HG03103 (cell line): ENCODE measurements around the gene DCUN1D2.
"Not testable (repeated sequence)": the region's sequence is repeated elsewhere in the genome, so short reads cannot be mapped to it uniquely, and the experiment has no call there.

ENCODE experiments used
- ATAC-seq: cut with Tn5 transposase; IDR thresholded peaks from one replicate; pipeline ENCODE4 v1.9.1; 2021; ENCODE audit warnings: low read depth; ENCODE audit not compliant: unreplicated experiment

DCUN1D2 gene

DNA sequence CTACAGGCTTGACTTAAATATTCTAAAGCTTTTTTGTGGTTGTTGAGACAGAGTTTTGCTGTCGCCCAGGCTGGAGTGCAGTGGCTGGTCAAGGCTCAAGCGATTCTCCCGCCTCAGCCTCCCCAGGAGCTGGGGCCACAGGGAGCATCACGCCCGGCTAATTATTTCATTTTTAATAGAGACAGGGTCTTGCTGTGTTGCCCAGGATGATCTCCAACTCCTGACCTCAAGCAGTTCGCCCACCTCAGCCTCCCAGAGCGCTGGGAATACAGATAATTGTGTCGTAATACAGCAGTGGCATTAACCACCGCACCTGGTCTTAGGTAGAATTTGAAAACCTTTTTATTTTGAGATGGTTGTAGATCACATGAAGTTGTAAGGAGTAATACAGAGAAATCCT lies 1.5 kb upstream of the DCUN1D2 start:
- no peak for ATAC-seq

DNA sequence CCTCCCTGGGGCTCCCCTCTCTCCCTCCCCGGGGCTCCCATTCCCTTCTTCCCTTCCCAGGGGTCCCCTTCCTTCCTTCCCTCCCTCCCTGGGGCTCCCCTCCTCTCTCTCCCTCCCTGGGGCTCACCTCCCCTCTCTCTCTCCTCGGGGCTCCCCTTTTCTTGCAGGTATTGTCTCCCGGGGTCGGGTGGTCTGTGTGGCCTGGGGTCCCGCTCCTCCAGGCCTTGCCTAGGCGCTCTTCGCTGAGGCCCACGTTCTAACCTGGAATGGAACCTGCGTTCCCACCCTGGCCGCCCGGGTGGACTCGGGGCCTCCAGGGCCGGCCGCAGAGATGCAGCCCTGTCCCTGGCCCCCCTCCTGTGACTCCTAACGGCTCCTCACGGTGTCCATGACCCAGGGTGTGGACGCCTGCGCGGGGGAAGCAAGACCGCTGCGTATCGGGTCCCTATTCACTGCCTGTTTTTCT lies 940 bp upstream of the DCUN1D2 start:
- no peak for ATAC-seq

DNA sequence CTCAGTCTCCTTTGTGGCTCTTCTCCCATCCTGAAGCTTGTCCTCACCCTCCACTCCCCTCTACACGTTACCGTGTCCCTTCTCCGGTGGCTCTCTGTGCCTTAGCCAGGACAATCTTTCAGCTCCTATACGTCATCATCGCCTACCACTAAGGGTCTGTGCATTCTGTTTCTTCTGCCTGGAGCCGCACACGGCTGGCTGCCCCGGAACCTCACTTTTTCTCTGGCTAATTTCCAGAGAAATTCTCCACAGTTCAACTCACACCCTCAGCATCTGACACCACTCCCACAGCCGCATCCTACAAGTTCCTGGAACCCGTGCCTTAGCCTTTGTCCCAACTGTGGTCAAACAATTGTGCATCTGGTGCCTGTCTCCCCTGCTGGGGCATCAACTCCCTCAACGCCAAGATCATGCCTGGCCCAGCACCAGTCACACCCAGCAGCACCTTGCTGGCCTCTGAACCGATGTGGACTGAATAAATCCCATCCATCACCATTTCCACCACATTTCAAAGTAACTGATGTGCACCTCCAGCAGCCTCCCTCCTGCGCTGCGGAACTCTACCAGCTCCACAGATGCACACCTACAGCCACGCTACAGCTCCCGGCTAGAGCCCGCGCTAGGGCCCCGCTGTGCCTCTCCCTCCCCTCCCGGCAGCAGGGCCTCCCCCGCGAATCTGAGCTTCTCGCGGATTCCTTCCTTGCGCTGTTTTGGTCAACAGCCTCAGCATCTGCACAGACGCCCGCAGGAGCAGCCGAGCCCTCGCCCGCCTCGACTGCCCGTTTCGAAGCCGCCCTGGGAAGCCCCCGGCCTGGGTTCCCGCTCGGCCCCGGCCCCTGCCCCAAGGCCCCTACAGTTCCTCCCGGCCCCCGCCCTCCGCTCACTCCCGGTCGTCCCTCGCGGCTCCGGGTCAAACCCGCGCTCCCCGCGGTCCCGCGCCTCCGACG lies 689 bp downstream of the DCUN1D2 start:
- ATAC-seq = peak; percentile 14

DNA sequence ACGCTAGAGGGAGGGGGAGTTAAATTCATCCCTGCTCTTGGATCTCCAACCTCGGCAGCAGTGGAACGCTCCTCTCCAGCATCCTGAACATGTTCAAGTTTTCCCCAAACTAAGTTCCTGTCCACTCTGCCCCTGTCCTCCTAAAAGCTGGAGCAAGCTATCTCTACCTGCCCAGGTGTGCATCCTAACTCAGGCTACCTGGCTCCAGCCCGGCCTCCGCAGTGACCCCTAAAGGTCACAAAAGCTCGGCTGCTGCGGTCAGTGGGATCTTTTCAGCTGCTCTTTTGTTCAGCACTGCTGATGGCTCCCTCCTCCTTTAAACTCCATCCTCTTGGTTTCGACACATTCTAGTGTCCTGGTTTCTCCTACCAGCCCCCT lies 1.4 kb downstream of the DCUN1D2 start:
- no peak for ATAC-seq

DNA sequence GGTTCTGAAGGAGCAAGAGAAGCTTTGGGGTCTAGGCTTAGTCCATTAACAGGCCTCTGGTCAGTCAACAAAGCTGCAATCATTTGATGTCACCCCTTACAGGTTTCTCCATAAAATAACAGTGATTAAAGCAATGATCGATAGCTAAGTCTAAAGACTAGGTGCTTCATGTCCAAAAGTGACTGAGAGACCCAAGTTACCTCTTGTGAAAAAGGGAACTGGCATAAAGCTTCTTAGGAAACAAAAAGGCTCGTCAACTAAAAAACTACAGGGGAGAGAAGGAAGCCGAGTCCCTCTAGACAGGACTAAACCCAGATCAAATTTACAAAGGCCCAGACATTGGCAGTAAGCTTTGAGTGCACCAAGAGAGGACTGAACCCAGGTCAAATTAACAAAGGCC lies 2.2 kb downstream of the DCUN1D2 start:
- ATAC-seq = no peak

DNA sequence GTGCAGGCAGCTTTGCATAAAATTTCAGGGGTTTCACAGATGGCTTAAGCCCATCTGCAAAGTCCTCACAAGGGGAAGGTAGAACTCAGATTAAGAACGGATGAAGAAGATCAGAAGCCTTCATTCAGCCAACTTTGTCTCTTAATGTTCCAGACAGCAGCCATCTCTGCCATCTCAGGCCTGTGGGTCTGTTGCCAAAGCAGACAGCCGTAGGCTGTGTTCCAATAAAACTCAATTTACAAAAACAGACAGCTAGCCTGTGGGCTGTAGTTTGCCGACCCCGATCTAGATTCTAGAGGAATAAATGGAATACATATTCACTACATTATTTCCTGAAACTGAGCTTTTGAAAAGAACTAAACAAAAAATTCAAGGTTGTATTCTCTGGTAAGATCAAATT lies 3.8 kb downstream of the DCUN1D2 start:
- ATAC-seq = no peak

DNA sequence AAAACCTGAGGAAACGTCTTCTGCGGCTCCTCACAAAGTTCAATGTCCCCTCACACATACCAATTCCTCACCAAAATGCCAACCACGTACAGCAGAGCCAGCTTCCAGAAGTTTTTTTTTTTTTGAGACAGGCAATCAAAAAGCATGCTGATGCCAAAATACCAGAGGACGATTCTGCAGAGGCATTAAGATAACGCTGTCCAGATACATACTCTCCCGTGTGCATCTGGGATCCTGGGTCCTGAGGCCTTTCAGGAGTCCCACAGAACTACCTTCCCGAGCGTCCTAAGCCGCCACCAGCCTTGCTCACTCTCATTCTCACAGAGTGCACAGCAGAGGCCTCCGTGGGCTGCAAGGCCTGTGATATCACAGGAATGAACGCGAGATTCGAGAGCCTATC lies 5.0 kb downstream of the DCUN1D2 start:
- ATAC-seq = no peak

DNA sequence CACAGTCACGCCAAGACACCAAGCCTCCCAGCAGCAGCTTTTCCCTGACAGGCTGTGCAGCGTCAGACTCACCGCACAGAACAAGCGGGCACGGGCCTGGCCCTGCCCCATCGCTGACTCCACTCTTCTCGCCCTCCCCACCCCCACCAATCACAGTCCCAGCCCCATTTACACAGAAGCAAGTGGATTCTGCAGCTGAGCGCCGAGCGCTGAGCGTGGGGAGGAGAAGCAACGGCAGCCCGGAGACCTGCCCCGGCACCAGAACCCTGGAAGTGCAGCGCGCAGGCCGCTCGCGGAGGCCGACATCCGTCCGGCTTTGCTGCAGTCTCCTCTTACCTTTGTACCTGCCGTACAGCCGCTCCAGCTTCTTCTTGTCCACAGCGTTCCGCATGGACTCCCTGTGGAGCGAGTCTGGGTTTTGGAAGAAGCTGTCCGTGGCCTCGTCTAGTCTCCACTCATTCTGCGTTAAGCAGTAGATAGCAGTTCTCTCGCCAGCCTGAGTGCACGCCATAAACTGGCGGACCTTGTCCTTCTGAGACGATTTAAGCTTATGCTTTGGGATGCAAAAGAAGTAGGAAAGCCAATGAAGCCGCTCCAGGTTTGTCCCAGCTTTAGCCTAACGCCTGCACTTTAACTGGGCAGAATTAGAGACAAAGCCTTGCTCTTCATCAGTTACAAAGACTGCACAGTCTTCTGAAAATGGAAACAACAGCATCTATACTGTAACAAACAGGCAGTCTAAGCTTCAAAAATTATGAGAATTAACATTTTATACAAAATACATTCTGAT lies 6.8 kb downstream of the DCUN1D2 start:
- ATAC-seq = no peak

DNA sequence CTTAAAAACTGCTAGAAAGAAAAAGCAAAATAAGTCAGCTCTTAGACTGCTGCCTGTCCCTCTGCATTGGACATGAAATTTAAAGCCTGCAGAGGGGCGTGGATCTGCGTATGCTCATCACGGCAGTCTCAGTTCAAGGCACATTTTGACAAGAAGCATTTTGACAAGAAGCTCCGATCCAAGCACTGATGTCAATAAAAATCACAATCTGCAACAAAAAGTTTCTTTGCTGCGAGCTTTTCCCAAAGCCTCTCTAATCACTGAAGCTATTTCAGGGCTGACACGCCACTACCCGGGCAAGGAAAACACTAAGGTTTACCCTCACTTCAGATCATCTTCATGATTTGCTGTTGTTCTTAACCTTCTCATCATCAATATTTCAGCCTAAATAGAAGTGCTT lies 7.4 kb downstream of the DCUN1D2 start:
- no peak for ATAC-seq

DNA sequence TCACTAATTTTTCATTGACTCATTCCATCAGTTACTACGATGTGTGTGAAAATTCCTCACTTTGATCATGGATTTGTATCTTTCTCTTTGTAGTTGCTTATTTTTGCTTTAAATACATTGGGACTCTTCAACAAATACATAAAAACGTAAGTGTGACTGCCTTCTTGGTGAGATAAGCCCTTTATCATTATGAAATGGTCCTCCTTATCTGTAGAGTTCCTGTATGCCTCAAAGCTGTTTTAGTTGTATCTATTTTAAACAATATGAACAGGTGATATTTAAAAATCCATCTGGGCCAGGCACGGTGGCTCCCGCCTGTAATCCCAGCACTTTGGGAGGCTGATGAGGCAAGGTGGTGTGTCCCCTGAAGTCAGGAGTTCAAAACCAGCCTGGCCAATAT lies 11.3 kb downstream of the DCUN1D2 start:
- no peak for ATAC-seq

DNA sequence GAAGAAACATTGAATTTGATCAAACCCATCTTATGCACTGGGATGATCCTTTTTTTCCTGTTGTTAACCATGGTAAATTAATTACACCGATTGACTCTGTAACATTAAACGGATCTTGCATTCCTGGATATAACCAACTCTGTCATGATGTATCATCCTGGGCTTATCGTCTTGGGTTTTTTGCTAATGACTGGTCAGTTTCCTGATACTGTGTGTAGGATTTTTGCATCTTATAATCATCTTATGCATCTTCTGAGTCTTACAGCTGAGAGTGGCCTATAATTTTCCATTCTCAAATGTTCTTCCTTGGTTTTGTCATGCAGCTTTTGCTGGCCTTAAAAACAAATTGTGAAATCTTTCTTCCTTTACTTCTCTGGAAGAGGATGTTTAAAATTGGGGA lies 12.8 kb downstream of the DCUN1D2 start:
- no peak for ATAC-seq

DNA sequence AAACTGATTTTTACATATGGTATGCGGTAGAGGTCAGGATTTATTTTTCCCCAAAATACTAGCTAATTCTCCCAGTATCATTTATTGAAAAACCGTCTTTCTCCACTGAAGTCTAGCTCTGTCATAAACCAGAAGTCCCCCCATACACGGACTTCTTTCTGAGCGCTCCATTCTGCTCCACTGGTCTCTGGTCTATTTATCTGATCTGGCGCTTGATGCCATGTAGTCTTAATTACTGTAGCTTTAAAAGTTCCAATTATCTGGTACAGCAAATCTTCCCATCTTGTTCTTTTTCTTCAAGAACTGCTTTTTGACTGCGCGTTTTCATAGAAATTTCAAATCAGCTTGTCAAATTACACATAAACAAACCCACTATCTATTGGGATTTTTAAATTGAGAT lies 13.7 kb downstream of the DCUN1D2 start:
- ATAC-seq = no peak

DNA sequence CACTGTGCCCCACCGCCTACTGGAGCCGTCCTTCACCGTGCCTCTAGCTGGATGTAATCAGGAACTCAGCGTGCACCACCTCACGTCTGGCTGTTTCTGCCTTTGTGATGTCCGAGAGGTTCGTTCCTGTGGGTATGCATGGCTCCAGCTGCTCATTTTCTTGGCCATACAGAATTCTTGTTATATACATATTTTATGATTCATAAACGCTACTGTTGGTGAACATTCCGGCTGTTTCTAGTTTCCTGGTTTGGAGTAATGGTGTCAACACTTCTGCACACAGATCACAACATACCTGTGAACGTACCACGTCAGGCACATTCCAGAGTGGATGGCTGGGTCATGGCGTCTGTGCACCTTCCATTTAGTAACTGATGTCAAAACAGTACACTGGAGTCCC lies 14.6 kb downstream of the DCUN1D2 start:
- no peak for ATAC-seq

DNA sequence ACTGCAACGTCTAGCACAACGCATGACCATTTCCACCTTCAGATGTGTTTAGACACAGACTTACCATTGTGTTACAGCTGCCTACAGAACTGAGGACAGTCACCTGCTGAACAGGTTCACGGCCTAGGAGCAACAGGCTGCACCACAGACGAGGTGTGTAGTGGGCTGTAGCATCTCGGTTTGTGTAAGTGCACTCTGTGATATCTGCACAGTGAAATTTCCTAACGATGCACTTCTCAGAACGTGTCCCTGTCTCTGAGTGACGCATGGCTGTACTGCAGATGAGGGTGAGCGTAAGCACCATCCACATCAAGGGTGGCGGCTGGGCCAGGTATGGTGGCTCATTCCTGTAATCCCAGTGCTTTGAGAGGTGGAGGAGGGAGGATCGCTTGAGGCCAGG lies 15.2 kb downstream of the DCUN1D2 start:
- ATAC-seq = no peak

DNA sequence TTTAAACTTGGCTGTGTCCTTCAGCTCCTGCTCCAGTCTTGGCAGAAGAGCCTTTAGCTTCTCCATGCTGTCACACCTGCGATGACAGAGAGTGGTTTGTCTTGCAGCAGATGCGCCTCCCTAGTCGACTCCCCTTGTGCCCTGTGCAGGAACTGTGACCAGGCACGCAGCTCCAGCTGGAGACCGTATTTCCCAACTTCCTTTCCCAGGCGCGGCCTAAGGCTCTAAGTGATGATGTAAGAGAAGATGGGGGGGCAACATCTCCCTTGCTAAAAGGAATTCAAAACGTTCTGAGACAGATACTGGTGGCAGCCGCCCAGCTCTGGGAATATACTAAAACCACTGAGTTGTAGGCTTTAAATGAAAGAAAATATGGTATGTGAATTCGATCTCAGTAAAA lies 16.3 kb downstream of the DCUN1D2 start:
- ATAC-seq = no peak

DNA sequence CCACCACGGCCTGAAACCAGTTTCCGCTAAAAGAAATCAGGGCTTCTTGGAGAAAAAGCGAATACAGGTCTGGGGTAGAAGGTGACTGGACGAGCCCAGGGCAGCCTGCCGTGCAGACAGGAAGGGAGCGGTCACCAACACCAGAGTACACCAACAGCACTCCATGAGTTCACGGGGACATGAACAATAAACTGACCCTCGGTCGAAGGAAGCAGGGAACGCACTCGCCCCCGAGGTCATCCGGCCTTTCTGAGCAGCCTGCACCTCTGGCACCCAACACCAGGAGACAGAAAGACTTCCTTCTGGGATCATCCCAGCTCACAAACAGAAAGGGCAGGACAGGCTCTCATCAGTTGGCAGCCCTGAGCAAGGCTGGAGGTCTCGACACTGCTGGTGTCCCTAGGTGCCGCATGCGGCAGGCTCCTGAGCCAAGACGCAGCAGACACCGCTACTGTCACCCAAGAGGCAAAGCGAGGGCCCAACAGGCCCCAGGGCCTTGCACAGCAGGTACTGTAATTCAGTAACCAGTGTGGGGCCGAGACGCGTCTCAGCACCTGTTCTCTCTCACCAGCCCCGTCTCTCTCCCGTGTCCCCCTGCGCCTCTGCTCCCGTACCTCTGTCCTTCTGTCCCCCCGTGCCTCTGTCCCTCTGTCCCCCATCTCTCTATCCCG lies 18.0 kb downstream of the DCUN1D2 start:
- no peak for ATAC-seq

DNA sequence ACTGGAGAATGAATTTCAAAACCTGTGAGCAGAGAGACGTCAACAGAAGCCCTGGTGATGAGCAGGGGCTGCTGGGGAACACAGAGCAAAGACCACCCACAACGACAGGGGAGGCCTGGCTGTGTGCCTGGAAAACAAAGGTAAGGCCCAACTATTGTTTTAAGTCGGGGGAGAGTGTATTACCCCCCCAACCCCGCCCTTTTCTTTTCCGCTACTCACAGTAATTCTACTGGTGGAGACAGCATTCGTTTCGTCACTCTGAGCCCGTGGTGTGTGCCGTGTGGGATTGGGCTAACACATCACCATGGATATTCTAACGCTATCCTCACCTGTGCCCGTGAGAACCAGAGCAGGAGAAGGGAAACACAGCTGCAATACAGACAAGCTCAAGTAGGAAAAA lies 18.7 kb downstream of the DCUN1D2 start:
- no peak for ATAC-seq

DNA sequence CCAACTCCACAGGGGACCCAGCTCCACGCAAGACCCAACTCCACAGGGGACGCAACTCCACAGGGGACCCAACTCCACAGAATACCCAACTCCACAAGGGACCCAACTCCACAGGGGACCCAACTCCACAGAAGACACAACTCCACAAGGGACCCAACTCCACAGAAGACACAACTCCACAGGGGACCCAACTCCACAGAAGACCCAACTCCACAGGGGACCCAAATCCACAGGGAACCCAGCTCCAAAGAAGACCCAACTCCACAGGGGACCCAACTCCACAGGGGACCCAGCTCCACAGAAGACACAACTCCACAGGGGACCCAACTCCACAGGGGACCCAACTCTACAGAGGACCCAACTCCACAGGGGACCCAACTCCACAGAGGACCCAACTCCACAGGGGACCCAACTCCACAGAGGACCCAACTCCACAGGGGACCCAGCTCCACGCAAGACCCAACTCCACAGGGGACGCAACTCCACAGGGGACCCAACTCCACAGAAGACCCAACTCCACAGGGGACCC lies 19.8 kb downstream of the DCUN1D2 start:
- not testable (repeated sequence) for ATAC-seq

DNA sequence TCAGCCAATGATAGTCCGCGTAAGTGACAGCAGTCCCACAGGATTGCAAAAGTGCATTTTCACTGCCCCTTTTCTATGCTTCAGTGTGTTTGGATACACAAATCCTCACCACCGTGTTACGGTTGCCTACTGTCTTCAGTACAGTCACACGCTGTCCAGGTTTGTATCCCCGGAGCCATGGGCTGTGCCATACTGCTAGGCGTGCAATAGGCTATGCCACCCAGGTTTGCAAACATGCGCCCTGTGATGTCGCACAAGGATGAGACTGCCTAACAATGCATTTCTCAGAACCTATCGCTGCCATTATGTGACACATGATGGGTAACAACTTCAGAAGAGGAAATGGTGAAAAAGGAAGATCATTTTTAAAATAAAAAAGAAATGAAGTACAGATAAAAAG lies 20.4 kb downstream of the DCUN1D2 start:
- no peak for ATAC-seq

DNA sequence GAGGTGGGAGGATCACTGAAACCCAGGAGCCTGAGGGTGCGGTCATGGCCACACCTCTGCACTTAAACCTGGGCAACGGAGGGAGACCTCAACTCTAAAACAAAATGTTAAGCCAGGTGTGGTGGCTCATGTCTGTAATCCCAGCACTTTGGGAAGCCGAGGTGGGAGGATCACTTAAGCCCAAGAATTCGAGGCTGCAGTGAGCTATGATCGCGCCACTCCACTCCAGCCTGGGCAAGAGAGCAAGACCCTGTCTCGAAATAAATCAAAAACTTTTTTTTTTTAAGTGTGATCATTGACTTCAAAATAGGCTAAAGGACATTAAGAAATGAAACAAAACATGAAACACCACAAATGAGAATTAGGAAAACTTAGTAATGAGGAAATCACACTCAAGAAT lies 20.9 kb downstream of the DCUN1D2 start:
- no peak for ATAC-seq
